Suprapubic skin (tissue), 4 donors: ENCODE data around the gene MLH1. TPM values are rescaled to one million over a fixed set of nuclear protein-coding genes. Genes with fewer than 3 reads are reported as not detected.

Experiments
- DNase-seq, 2 donors: peaks; one replicate each; pipeline ENCODE4 v3.0.0-alpha.2; 2019; ENCODE audit warnings: low spot score in 2 of 2
- H3K27ac ChIP-seq: fragments of 200-600 bp; sonication (generic); one replicate; pipeline ENCODE4 v1.5.1; 2019
- H3K27me3 ChIP-seq: fragments of 200-600 bp; sonication (generic); one replicate; pipeline ENCODE4 v1.5.1; 2019
- H3K36me3 ChIP-seq: fragments of 200-600 bp; sonication (generic); one replicate; pipeline ENCODE4 v1.5.1; 2019
- H3K4me1 ChIP-seq: fragments of 200-600 bp; sonication (generic); one replicate; pipeline ENCODE4 v1.5.1; 2019
- H3K4me3 ChIP-seq: fragments of 200-600 bp; sonication (generic); one replicate; pipeline ENCODE4 v1.5.1; 2019; ENCODE audit warnings: mild to moderate bottlenecking
- H3K9me3 ChIP-seq: fragments of 200-600 bp; sonication (generic); one replicate; pipeline ENCODE4 v1.5.1; 2019
- CTCF ChIP-seq, 2 donors: fragments of 200-600 bp in 1 of 2; fragments of 450-650 bp in 1 of 2; sonication (generic) in 1 of 2; IDR thresholded peaks; one replicate each; pipeline ENCODE4 v1.5.1; 2016 to 2019; ENCODE audit warnings: antibody characterized with exemption in 2 of 2, mild to moderate bottlenecking in 1 of 2, moderate library complexity in 1 of 2
- EP300 ChIP-seq: sonication (generic); formaldehyde crosslinking; IDR thresholded peaks from one replicate; pipeline ENCODE4 v1.6.1; 2017; ENCODE audit warnings: antibody characterized with exemption
- POLR2A ChIP-seq, 2 donors: fragments of 450-650 bp; IDR thresholded peaks; one replicate each; pipeline ENCODE4 v1.6.1; 2017; ENCODE audit warnings: antibody characterized with exemption in 2 of 2, mild to moderate bottlenecking in 2 of 2, moderate library complexity in 2 of 2
- POLR2AphosphoS5 ChIP-seq, 3 donors: sonication (generic); formaldehyde crosslinking; IDR thresholded peaks; one replicate each; pipeline ENCODE4 v1.6.1; 2017; ENCODE audit warnings: antibody characterized with exemption in 3 of 3
- WGBS: methylation state at CpG from one replicate; pipeline ENCODE4 v1.1.5; 2018; 5-methylcytosine and 5-hydroxymethylcytosine counted together
- total RNA-seq, 4 donors: library from RNA; depleted of rRNA; stranded (reverse); fragments of >200 nt; gene quantifications; one replicate each; pipeline ENCODE4 v1.1.0, GENCODE V29; 2016

MLH1 gene
- total RNA-seq, 4 donors from 2014 or later = 17.2 to 34.3 (median 23.1) TPM

GRCh38 chr3:37100411-37100810, 107.1 kb downstream of the MLH1 start:
- Histone ChIP-seq H3K36me3 (peaks cover 6% of the 10 kb centered on the region), H3K27me3 (no peaks in the 10 kb centered on the region), H3K27ac (no peak overlapping the region), H3K4me1 (no peaks in the 10 kb centered on the region), H3K9me3 (no peaks in the 10 kb centered on the region), H3K4me3 (no peak overlapping the region)
- TF ChIP-seq EP300 = no peak
- no peak for TF ChIP-seq CTCF (IDR thresholded peaks at IDR 0.05)
- TF ChIP-seq POLR2AphosphoS5 (IDR thresholded peaks at IDR 0.05) = no peak
- TF ChIP-seq POLR2A (IDR thresholded peaks at IDR 0.05) = no peak
- no peak for DNase-seq
- 93% methylated on average over 1 of the region's 1 CpG for WGBS

Other genes with a start within 250 kb of the MLH1 start
- under 1 TPM in 3 of 4 donors, not detected in 1; 0.08 to 0.64 (median 0.08) TPM for gene DCLK3, start 229.0 kb upstream of the MLH1 start, total RNA-seq
- gene TRANK1, start 48.5 kb upstream of the MLH1 start, total RNA-seq = 1 to 10 TPM; 2.5 to 4.8 (median 3.7) TPM
- 10 to 100 TPM in 2 of 4 donors, 1 to 10 TPM in 2; 5.3 to 24.4 (median 10.0) TPM for gene EPM2AIP1, start 387 bp upstream of the MLH1 start, total RNA-seq
- gene LRRFIP2, start 181.1 kb downstream of the MLH1 start, total RNA-seq = 100 to 1,000 TPM in 1 of 4 donors, 10 to 100 TPM in 3; 59.0 to 122 (median 72.5) TPM
- gene GOLGA4, start 249.8 kb downstream of the MLH1 start, total RNA-seq = 100 to 1,000 TPM; 120 to 168 (median 130) TPM